CD4-positive, alpha-beta T cell treated with Interferon gamma for 1 hour (primary cell): ENCODE data around the gene PCDHGA1.
"Not testable (repeated sequence)": the region's sequence is repeated elsewhere in the genome, so short reads cannot be mapped to it uniquely, and the experiment has no call there.

Experiments
- DNase-seq: peaks from one replicate; pipeline ENCODE4 v3.0.0-alpha.2; 2020

The PCDHGA1 gene

GRCh38 chr5:141383345-141383744 lies 53.0 kb downstream of the PCDHGA1 start:
- no peak for DNase-seq

- DNase-seq: no peak
Observed at GRCh38 chr5:141384471-141385267, 54.4 kb downstream of the PCDHGA1 start.

GRCh38 chr5:141387557-141388311 lies 57.4 kb downstream of the PCDHGA1 start, which contains the start of gene PCDHGB4:
PCDHGB4 (plus strand) TSS chr5:141387698; CDS start chr5:141387885, 187 bp downstream.
- DNase-seq: not testable (repeated sequence)

- no peak for DNase-seq
Observed at GRCh38 chr5:141388661-141389060, 58.3 kb downstream of the PCDHGA1 start.

- DNase-seq: no peak
Observed at GRCh38 chr5:141389153-141390042, 59.1 kb downstream of the PCDHGA1 start.

GRCh38 chr5:141392429-141393198 lies 62.3 kb downstream of the PCDHGA1 start, which contains the start of gene PCDHGA8:
PCDHGA8 (plus strand) TSS chr5:141392633; CDS start chr5:141392814, 181 bp downstream.
- DNase-seq: no peak

- DNase-seq: no peak
Observed at GRCh38 chr5:141393267-141393666, 63.0 kb downstream of the PCDHGA1 start.

- not testable (repeated sequence) for DNase-seq
Observed at GRCh38 chr5:141394401-141395187, 64.3 kb downstream of the PCDHGA1 start.

GRCh38 chr5:141397756-141398551 lies 67.6 kb downstream of the PCDHGA1 start, which contains the start of gene PCDHGB5:
PCDHGB5 (plus strand) TSS chr5:141397947; CDS start chr5:141398128, 181 bp downstream.
- DNase-seq: peak; percentile 30

GRCh38 chr5:141398608-141399007 lies 68.3 kb downstream of the PCDHGA1 start:
- no peak for DNase-seq

GRCh38 chr5:141399555-141400258 lies 69.4 kb downstream of the PCDHGA1 start:
- no peak for DNase-seq

GRCh38 chr5:141402553-141403243 lies 72.4 kb downstream of the PCDHGA1 start, which contains the start of gene PCDHGA9:
PCDHGA9 (plus strand) TSS chr5:141402778; CDS start chr5:141402953, 175 bp downstream.
- no peak for DNase-seq

GRCh38 chr5:141403387-141403786 lies 73.1 kb downstream of the PCDHGA1 start:
- no peak for DNase-seq

GRCh38 chr5:141407790-141408505 lies 77.6 kb downstream of the PCDHGA1 start, which contains the start of gene PCDHGB6:
PCDHGB6 (plus strand) TSS chr5:141408021; CDS start chr5:141408203, 182 bp downstream.
- DNase-seq: peak; percentile 28

- DNase-seq: no peak
Observed at GRCh38 chr5:141409598-141410306, 79.4 kb downstream of the PCDHGA1 start.

- DNase-seq: no peak
Observed at GRCh38 chr5:141411575-141411974, 81.3 kb downstream of the PCDHGA1 start.
